ENCODE results near the gene RAB43. TPM values are rescaled to one million over a fixed set of nuclear protein-coding genes. Genes with fewer than 3 reads are reported as not detected.

The RAB43 gene
- total RNA-seq, 1 experiment from 2014 or later, result 36.8 TPM

DNA sequence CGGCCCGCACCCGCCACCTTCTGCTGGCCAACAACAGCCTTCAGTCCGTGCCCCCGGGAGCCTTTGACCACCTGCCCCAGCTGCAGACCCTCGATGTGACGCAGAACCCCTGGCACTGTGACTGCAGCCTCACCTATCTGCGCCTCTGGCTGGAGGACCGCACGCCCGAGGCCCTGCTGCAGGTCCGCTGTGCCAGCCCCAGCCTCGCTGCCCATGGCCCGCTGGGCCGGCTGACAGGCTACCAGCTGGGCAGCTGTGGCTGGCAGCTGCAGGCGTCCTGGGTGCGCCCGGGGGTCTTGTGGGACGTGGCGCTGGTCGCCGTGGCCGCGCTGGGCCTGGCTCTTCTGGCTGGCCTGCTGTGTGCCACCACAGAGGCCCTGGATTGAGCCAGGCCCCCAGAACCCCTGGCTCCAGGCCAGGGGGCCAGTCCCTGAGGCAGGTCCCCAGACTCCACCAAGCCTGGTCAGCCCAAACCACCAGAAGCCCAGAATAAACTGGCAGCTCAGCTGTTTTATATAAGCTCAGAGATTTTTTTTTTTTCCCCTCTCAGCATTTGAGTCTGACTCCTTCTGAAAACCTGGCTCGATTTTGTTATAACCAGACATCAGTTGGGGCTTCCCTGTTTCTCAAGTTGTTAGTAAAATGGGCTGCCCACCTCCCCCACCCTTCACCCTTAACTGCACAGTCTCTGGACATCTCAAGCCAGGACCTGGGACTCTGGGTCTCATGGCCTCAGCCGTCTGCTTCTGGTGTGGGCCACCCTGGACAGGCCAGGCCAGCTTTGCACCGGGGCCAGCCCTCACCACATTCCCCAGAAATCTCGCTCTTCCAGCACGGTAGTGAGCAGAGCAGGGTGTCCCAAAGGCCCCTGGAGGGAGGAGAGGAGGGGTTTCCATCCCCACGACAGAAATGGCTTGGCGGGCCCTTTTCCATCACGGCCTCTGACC, 59.4 kb downstream of the RAB43 start:
- DNase-seq (ENCODE audit: low spot score), result no peak

- no peak for DNase-seq (ENCODE audit: low spot score)
Observed at GRCh38 chr3:129061023-129061887, 60.3 kb downstream of the RAB43 start.

- no peak for DNase-seq (ENCODE audit: low spot score)
Observed at GRCh38 chr3:129060276-129061022, 61.2 kb downstream of the RAB43 start, which contains the start of gene GP9. Gene GP9, plus strand, starts transcription at chr3:129060779. Its CDS starts 961 bp downstream, at chr3:129061740.

GRCh38 chr3:129059311-129059958, 62.2 kb downstream of the RAB43 start:
- no peak for DNase-seq (ENCODE audit: low spot score)

GRCh38 chr3:129058441-129059200, 63.0 kb downstream of the RAB43 start:
- DNase-seq (ENCODE audit: low spot score), result peak; percentile 29

DNA sequence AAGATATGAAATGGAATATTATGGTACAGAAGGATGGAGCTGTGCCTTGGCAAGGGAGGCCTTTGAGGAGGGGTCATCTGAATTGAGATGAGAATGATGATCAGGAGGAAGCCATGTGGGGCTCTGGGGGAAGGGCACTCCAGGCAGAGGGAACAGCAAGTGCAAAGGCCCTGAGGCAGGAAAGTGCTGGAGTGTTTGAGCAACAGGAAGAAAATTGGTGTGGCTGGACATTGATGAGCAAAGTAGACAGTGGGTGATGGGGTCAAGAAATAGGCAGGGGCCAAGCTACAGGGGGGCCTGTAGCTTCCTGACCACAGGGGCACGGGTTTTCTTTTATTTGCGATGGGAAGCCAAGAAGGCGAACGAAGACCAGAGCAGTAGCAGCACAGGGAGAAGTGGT, 64.4 kb downstream of the RAB43 start:
- no peak for DNase-seq (ENCODE audit: low spot score)

GRCh38 chr3:129056451-129057173, 65.0 kb downstream of the RAB43 start:
- DNase-seq (ENCODE audit: low spot score), result peak; percentile 33

GRCh38 chr3:129054605-129055104, 66.9 kb downstream of the RAB43 start:
- peak; percentile 57 for DNase-seq (ENCODE audit: low spot score)

DNA sequence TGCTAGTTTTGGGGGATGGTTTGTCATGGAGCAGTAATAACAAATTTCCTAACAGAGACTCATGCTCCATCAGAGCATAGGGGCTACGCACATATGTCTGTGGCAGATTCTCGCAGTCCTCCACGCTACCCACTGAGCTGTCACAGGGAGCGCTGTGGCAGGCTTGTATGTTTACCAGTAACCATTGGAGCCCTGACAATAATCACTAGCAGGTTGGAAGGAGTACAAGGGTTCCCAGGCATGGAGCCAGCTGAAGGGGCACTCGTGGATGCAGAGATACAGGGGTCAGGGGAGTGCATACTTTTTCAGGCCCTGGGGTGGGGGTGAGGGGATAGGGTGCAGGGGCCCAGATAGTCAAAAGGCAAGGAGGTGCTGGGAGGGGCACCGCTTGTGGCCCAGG, 68.9 kb downstream of the RAB43 start:
- peak; percentile 52 for DNase-seq (ENCODE audit: low spot score)

- DNase-seq (ENCODE audit: low spot score), result peak; percentile 77
Observed at GRCh38 chr3:129051871-129052340, 69.7 kb downstream of the RAB43 start.

DNA sequence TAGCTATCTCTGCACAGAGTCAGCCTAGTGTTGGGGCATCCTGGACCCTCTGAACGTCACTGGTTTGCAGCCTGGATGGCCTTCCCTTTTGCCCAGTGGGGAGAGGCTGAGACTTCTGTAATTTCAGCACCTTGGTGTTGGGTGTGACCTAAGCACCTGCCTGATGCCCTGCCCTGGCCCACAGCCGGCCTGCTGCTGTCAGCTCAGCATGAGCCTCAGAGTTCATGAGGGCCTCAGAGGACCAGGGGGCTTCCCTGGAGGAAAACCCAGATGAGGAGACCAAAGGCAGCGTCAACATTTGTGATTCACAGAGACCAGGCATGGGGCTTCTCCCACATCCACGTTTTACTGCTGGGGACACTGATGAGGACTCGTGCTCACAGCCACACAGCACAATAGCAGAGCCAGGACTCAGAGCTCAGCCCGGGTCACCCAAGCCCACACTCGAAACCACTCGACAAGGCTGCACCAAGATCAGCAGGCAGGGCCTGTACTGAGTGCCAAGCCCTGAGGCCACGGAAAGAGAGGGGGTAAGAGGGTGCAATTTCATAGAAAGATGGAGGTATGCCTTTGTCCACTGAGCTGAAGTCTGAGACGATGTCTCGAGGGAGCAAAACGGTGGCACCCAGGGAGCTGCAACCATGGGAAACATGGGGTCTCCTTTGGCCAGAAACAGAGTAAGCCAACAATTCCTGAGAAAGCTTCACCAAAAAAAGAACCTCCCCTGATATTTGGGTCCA, 70.9 kb downstream of the RAB43 start:
- DNase-seq (ENCODE audit: low spot score), result no peak

DNA sequence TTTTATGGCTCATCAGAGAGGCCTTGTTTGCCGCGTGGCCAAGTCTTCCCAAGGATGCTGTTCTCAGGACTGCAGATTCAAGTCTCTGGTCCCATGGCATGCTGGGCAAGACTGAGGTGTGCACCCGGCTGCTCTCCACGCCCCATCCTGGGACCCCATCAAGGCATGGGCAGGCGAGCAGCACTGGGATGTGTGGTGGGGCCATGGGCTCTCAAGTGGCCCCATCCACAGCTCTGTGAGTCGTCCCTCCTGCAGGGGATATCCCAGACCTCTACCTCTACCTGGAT, 74.1 kb downstream of the RAB43 start:
- no peak for DNase-seq (ENCODE audit: low spot score)

DNA sequence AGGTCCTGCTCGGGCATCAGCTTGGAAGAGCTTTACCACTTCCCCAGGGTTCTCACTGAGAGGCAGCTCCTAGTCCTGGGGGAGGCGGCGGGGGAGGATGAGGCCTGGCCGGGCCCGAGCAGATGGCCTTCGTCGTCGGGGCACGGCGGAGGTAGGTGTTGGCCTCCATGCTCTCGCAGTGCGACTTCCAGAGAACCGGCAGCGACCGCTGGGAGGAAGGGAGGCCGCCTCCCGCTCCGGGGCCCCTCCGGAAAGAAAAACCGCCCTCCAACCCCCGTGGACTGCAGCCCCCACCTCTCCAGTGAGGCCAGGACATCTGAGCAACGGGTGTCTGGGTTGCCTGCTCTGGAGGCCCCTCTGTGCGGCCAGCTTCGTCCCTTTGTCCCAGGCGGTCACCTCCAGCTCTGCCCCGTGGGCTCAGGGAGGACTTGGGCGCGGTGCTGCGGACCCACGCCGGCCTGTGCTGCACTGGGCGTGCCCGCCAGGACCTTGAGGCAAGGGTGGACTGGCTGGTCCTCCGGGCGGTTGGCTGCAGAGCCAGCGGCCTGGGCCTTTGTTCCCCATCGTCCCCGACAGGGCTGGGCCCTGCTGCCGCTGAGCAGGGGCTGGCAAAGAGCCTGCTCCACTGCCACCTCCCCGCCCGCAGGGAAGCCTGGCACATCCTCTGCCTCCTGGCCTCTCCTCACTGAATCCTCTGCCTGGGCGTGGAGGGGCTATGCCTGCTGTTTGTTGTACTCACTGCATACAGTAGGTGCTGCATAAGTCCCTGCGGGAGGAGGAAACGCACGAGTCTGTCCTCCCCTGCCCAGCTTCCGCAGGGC, 74.7 kb downstream of the RAB43 start:
- no peak for DNase-seq (ENCODE audit: low spot score)

GRCh38 chr3:129046037-129046731, 75.4 kb downstream of the RAB43 start:
- no peak for DNase-seq (ENCODE audit: low spot score)

GRCh38 chr3:129045675-129046036, 75.9 kb downstream of the RAB43 start:
- DNase-seq (ENCODE audit: low spot score), result no peak

GRCh38 chr3:129040579-129041300, 80.9 kb downstream of the RAB43 start:
- no peak for DNase-seq (ENCODE audit: low spot score)

DNA sequence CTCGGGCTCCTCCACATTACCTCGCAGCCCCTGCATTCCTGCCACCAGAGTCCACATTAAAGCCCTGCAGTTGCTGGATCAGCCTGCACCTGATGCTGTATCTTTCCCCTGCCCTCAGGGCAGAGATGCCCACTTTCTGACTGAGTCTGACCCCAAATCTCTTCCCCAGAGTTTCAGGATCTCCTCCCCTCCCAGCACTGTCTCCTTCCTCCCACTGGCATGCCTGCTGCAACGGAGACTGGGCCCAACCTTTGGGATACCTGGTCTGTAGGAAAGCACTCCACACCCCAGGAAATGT, 81.6 kb downstream of the RAB43 start:
- no peak for DNase-seq (ENCODE audit: low spot score)

Measured in HT-29 (cell line).